ENCODE data around the gene STX1A. TPM values are rescaled to one million over a fixed set of nuclear protein-coding genes. Genes with fewer than 3 reads are reported as not detected.

The STX1A gene
- total and polyA plus RNA-seq, 5 donors from 2014 or later: 0.80 to 27.3 (median 2.3) TPM

GRCh38 chr7:73749931-73750776, 30.7 kb upstream of the STX1A start:
- no peak overlapping the region for H3K27ac ChIP-seq (ENCODE audit: insufficient read depth, low read length, poor library complexity, severe bottlenecking)
- DNase-seq (no peak), ATAC-seq (ENCODE audit: low read depth in 2 of 2) (no peak)
- H3K9me3 Mint-ChIP-seq: peaks cover 0 to 2% (median 0%) of the 10 kb centered on the region in 7 donors
- no peak overlapping the region for H3K27ac Mint-ChIP-seq
- no peaks in the 10 kb centered on the region for H3K36me3 ChIP-seq (ENCODE audit: control insufficient read depth, insufficient read depth, low read length)
- no peaks in the 10 kb centered on the region for H3K36me3 Mint-ChIP-seq
- no peaks in the 10 kb centered on the region for H3K27me3 Mint-ChIP-seq
- no peaks in the 10 kb centered on the region for H3K4me1 Mint-ChIP-seq
- H3K4me3 ChIP-seq (ENCODE audit: low read depth, low read length): no peak overlapping the region
- H3K9me3 ChIP-seq (ENCODE audit: control insufficient read depth in 2 of 2, low read length in 2 of 2): no peaks in the 10 kb centered on the region
- H3K4me3 Mint-ChIP-seq: no peak overlapping the region
- no peaks in the 10 kb centered on the region for H3K4me1 ChIP-seq (ENCODE audit: control insufficient read depth, insufficient read depth, low read length, poor library complexity, severe bottlenecking)
- peaks cover 2% of the 10 kb centered on the region for H3K27me3 ChIP-seq (ENCODE audit: control insufficient read depth, insufficient read depth, low read length)

- Histone ChIP-seq H3K36me3 (ENCODE audit: control insufficient read depth, insufficient read depth, low read length) (no peaks in the 10 kb centered on the region), H3K27ac (ENCODE audit: insufficient read depth, low read length, poor library complexity, severe bottlenecking) (no peak overlapping the region), H3K4me3 (ENCODE audit: low read depth, low read length) (no peak overlapping the region), H3K9me3 (ENCODE audit: control insufficient read depth in 2 of 2, low read length in 2 of 2) (no peaks in the 10 kb centered on the region), H3K4me1 (ENCODE audit: control insufficient read depth, insufficient read depth, low read length, poor library complexity, severe bottlenecking) (no peaks in the 10 kb centered on the region), H3K27me3 (ENCODE audit: control insufficient read depth, insufficient read depth, low read length) (no peaks in the 10 kb centered on the region)
- no peaks in the 10 kb centered on the region for H3K4me1 Mint-ChIP-seq
- ATAC-seq (ENCODE audit: low read depth in 2 of 2) (no peak), DNase-seq (no peak)
- no peak overlapping the region for H3K27ac Mint-ChIP-seq
- peaks cover 4% of the 10 kb centered on the region for H3K27me3 Mint-ChIP-seq
- no peaks in the 10 kb centered on the region for H3K36me3 Mint-ChIP-seq
- no peak overlapping the region for H3K4me3 Mint-ChIP-seq
- peaks cover 0 to 2% (median 0%) of the 10 kb centered on the region in 7 donors for H3K9me3 Mint-ChIP-seq
Measured at GRCh38 chr7:73746378-73746777, 26.9 kb upstream of the STX1A start.

- no peaks in the 10 kb centered on the region for H3K27me3 ChIP-seq (ENCODE audit: control insufficient read depth, insufficient read depth, low read length)
- no peak for ATAC-seq (ENCODE audit: low read depth in 2 of 2)
- H3K27ac Mint-ChIP-seq: peak overlapping the region in 1 of 3 donors; percentile 29
Measured at GRCh38 chr7:73742753-73743641, 23.5 kb upstream of the STX1A start.

GRCh38 chr7:73742338-73742752, 22.9 kb upstream of the STX1A start:
- Histone ChIP-seq H3K36me3 (ENCODE audit: control insufficient read depth, insufficient read depth, low read length) (no peaks in the 10 kb centered on the region), H3K4me3 (ENCODE audit: low read depth, low read length) (no peak overlapping the region), H3K27me3 (ENCODE audit: control insufficient read depth, insufficient read depth, low read length) (no peaks in the 10 kb centered on the region), H3K4me1 (ENCODE audit: control insufficient read depth, insufficient read depth, low read length, poor library complexity, severe bottlenecking) (peaks cover 16% of the 10 kb centered on the region), H3K9me3 (ENCODE audit: control insufficient read depth in 2 of 2, low read length in 2 of 2) (no peaks in the 10 kb centered on the region), H3K27ac (ENCODE audit: insufficient read depth, low read length, poor library complexity, severe bottlenecking) (no peak overlapping the region)
- Mint-ChIP-seq H3K4me1 (peaks cover 0 to 12% (median 4%) of the 10 kb centered on the region in 4 donors), H3K36me3 (no peaks in the 10 kb centered on the region), H3K27me3 (peaks cover 4% of the 10 kb centered on the region), H3K4me3 (no peak overlapping the region), H3K9me3 (no peaks in the 10 kb centered on the region), H3K27ac (no peak overlapping the region)
- ATAC-seq (ENCODE audit: low read depth in 2 of 2) (no peak), DNase-seq (no peak)

More at GRCh38 chr7:73742753-73743641, 23.5 kb upstream of the STX1A start:
- Histone ChIP-seq H3K36me3 (ENCODE audit: control insufficient read depth, insufficient read depth, low read length) (no peaks in the 10 kb centered on the region), H3K4me3 (ENCODE audit: low read depth, low read length) (no peak overlapping the region), H3K9me3 (ENCODE audit: control insufficient read depth in 2 of 2, low read length in 2 of 2) (no peaks in the 10 kb centered on the region), H3K27ac (ENCODE audit: insufficient read depth, low read length, poor library complexity, severe bottlenecking) (no peak overlapping the region), H3K4me1 (ENCODE audit: control insufficient read depth, insufficient read depth, low read length, poor library complexity, severe bottlenecking) (peaks cover 10% of the 10 kb centered on the region)
- H3K9me3 Mint-ChIP-seq: no peaks in the 10 kb centered on the region
- H3K27me3 Mint-ChIP-seq: peaks cover 4% of the 10 kb centered on the region
- no peak overlapping the region for H3K4me3 Mint-ChIP-seq
- DNase-seq: no peak
- H3K36me3 Mint-ChIP-seq: no peaks in the 10 kb centered on the region
- peaks cover 0 to 5% (median 1%) of the 10 kb centered on the region in 4 donors for H3K4me1 Mint-ChIP-seq

- Mint-ChIP-seq H3K27ac (no peak overlapping the region), H3K27me3 (peaks cover 4% of the 10 kb centered on the region), H3K36me3 (no peaks in the 10 kb centered on the region), H3K4me1 (peaks cover 0 to 19% (median 4%) of the 10 kb centered on the region in 4 donors), H3K4me3 (no peak overlapping the region), H3K9me3 (no peaks in the 10 kb centered on the region)
- no peaks in the 10 kb centered on the region for H3K27me3 ChIP-seq (ENCODE audit: control insufficient read depth, insufficient read depth, low read length)
- no peak overlapping the region for H3K4me3 ChIP-seq (ENCODE audit: low read depth, low read length)
- H3K27ac ChIP-seq (ENCODE audit: insufficient read depth, low read length, poor library complexity, severe bottlenecking): no peak overlapping the region
- no peaks in the 10 kb centered on the region for H3K9me3 ChIP-seq (ENCODE audit: control insufficient read depth in 2 of 2, low read length in 2 of 2)
- no peaks in the 10 kb centered on the region for H3K36me3 ChIP-seq (ENCODE audit: control insufficient read depth, insufficient read depth, low read length)
- DNase-seq (no peak), ATAC-seq (ENCODE audit: low read depth in 2 of 2) (no peak)
- peaks cover 16% of the 10 kb centered on the region for H3K4me1 ChIP-seq (ENCODE audit: control insufficient read depth, insufficient read depth, low read length, poor library complexity, severe bottlenecking)
Measured at GRCh38 chr7:73741600-73741999, 22.1 kb upstream of the STX1A start.

- peak overlapping the region in 1 of 3 donors; percentile 52 for H3K27ac Mint-ChIP-seq
- peak overlapping the region in 3 of 4 donors; percentile 62 to 85 (median 80) for H3K4me3 Mint-ChIP-seq
- no peaks in the 10 kb centered on the region for H3K27me3 ChIP-seq (ENCODE audit: control insufficient read depth, insufficient read depth, low read length)
- no peak overlapping the region for H3K4me3 ChIP-seq (ENCODE audit: low read depth, low read length)
- no peaks in the 10 kb centered on the region for H3K36me3 ChIP-seq (ENCODE audit: control insufficient read depth, insufficient read depth, low read length)
- no peak overlapping the region for H3K27ac ChIP-seq (ENCODE audit: insufficient read depth, low read length, poor library complexity, severe bottlenecking)
- peaks cover 4% of the 10 kb centered on the region for H3K27me3 Mint-ChIP-seq
- no peaks in the 10 kb centered on the region for H3K9me3 Mint-ChIP-seq
- no peaks in the 10 kb centered on the region for H3K36me3 Mint-ChIP-seq
- no peak for DNase-seq
- peaks cover 16% of the 10 kb centered on the region for H3K4me1 ChIP-seq (ENCODE audit: control insufficient read depth, insufficient read depth, low read length, poor library complexity, severe bottlenecking)
- H3K9me3 ChIP-seq (ENCODE audit: control insufficient read depth in 2 of 2, low read length in 2 of 2): no peaks in the 10 kb centered on the region
- peaks cover 0 to 23% (median 6%) of the 10 kb centered on the region in 4 donors for H3K4me1 Mint-ChIP-seq
- no peak for ATAC-seq (ENCODE audit: low read depth in 2 of 2)
Measured at GRCh38 chr7:73740771-73741170, 21.3 kb upstream of the STX1A start.

- Mint-ChIP-seq H3K36me3 (no peaks in the 10 kb centered on the region), H3K27ac (peak overlapping the region in 1 of 3 donors; percentile 52), H3K4me1 (peaks cover 0 to 23% (median 6%) of the 10 kb centered on the region in 4 donors), H3K9me3 (no peaks in the 10 kb centered on the region), H3K27me3 (peaks cover 4% of the 10 kb centered on the region), H3K4me3 (peak overlapping the region in 3 of 4 donors; percentile 62 to 85 (median 80))
- no peaks in the 10 kb centered on the region for H3K9me3 ChIP-seq (ENCODE audit: control insufficient read depth in 2 of 2, low read length in 2 of 2)
- H3K27me3 ChIP-seq (ENCODE audit: control insufficient read depth, insufficient read depth, low read length): no peaks in the 10 kb centered on the region
- H3K27ac ChIP-seq (ENCODE audit: insufficient read depth, low read length, poor library complexity, severe bottlenecking): no peak overlapping the region
- H3K36me3 ChIP-seq (ENCODE audit: control insufficient read depth, insufficient read depth, low read length): no peaks in the 10 kb centered on the region
- ATAC-seq (ENCODE audit: low read depth in 2 of 2): no peak
- no peak for DNase-seq
- no peak overlapping the region for H3K4me3 ChIP-seq (ENCODE audit: low read depth, low read length)
- H3K4me1 ChIP-seq (ENCODE audit: control insufficient read depth, insufficient read depth, low read length, poor library complexity, severe bottlenecking): peaks cover 16% of the 10 kb centered on the region
Measured at GRCh38 chr7:73740212-73740611, 20.7 kb upstream of the STX1A start.

All from CD4-positive, CD25-positive, alpha-beta regulatory T cell (primary cell).